Measurements from ENCODE around the gene PLAAT2. TPM values are rescaled to one million over a fixed set of nuclear protein-coding genes. Genes with fewer than 3 reads are reported as not detected.
"Not testable (repeated sequence)": the region's sequence is repeated elsewhere in the genome, so short reads cannot be mapped to it uniquely, and the experiment has no call there.

PLAAT2 gene
- total and polyA plus RNA-seq, 2 experiments from 2014 or later = 0.77 to 1.9 TPM

DNA sequence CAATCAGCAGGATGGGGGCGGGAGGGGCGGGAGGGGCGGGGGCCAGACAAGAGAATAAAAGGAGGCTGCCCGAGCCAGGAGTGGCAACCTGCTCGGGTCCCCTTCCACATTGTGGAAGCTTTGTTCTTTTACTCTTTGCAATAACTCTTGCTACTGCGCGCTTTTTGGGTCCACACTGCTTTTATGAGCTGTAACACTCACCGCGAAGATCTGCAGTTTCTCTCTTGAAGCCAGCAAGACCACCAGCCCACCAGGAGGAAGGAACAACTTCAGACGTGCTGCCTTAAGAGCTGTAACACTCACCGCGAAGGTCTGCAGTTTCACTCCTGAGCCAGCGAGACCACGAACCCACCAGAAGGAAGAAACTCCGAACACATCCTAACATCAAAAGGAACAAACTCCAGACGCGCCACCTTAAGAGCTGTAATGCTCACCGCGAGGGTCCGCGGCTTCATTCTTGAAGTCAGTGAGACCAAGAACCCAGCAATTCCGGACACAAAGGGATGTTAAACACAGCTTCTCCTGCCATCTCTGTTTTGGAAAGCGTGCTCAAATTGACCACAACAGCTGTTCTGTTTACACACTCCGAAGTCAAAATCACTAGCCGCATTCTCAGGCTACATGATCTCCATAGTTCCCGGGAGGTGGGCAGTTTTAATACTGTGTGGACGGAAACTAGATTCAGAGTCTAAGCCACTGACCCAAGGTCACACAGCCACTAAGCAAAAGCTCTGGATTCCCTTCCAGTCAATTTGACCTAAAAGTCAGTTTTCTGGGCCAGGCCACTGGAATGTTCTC lies 11.9 kb downstream of the PLAAT2 start:
- Histone ChIP-seq H3K27ac (no peak overlapping the region), H4K20me1 (ENCODE audit: insufficient read depth, poor library complexity, severe bottlenecking) (no peaks in the 10 kb centered on the region), H3K36me3 (replicated peaks; ENCODE audit: insufficient read depth, low read depth) (no peaks in the 10 kb centered on the region), H3K4me1 (ENCODE audit: insufficient read depth) (no peaks in the 10 kb centered on the region), H3K9me3 (ENCODE audit: low read depth) (no peaks in the 10 kb centered on the region), H3K9me2 (replicated peaks; ENCODE audit: insufficient read depth) (no peaks in the 10 kb centered on the region), H2AFZ (no peak overlapping the region), H3K79me2 (no peaks in the 10 kb centered on the region), H3K27me3 (no peaks in the 10 kb centered on the region), H3K4me3 (no peak overlapping the region), H3K4me2 (no peak overlapping the region)
- DNase-seq (ENCODE audit: low spot score) = no peak
- no peak for TF ChIP-seq EZH2phosphoT487 (IDR thresholded peaks at IDR 0.05; ENCODE audit: low read depth, severe bottlenecking, unreplicated experiment)
- WGBS (ENCODE audit: low lambda C conversion rate, missing lambda C conversion rate) = 86% methylated on average over 26 of the region's 27 CpGs

DNA sequence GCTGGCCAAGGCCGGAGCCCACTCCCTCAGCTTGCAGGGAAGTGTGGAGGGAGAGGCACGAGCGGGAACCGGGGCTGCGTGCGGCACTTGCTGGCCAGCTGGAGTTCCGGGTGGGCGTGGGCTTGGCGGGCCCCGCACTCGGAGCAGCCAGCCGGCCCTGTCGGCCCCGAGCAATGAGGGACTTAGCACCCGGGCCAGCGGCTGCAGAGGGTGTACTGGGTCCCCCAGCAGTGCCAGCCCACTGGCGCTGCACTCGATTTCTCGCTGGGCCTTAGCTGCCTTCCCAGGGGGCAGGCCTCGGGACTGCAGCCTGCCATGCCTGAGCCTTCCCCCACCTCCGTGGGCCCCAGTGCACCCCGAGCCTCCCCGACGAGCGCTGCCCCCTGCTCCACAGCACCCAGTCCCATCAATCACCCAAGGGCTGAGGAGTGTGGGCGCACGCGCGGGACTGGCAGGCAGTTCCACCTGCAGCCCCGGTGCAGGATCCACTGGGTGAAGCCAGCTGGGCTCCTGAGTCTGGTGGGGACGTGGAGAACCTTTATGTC lies 13.0 kb downstream of the PLAAT2 start:
- H3K4me2 ChIP-seq; H3K4me3 ChIP-seq; H3K36me3 ChIP-seq (replicated peaks; ENCODE audit: insufficient read depth, low read depth); H3K27ac ChIP-seq; DNase-seq (ENCODE audit: low spot score); H3K9me3 ChIP-seq (ENCODE audit: low read depth); H3K9me2 ChIP-seq (replicated peaks; ENCODE audit: insufficient read depth); H2AFZ ChIP-seq; H4K20me1 ChIP-seq (ENCODE audit: insufficient read depth, poor library complexity, severe bottlenecking); H3K79me2 ChIP-seq; H3K27me3 ChIP-seq; H3K4me1 ChIP-seq (ENCODE audit: insufficient read depth): not testable (repeated sequence)
- WGBS (ENCODE audit: low lambda C conversion rate, missing lambda C conversion rate) = 95% methylated on average over 16 of the region's 31 CpGs

DNA sequence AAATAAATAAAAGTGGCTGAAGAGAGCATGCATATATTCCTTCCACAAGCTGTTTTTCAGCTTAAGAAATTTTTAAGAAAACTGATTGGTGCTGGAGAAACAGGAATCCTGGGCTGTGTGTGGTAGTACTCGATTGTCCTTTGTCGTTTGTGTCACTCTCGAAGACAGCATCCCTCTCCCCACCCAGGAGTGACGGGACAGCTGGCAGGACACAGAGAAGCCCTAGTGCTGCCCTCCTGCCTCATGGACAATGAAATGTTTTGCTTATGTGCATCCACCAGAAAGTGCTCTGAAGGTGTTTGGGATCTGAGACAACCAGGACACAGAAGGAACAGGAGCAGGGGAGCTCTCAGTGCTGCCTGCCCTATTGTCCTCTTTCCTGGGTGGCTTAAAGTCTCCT lies 13.8 kb downstream of the PLAAT2 start:
- Histone ChIP-seq H3K4me1 (ENCODE audit: insufficient read depth) (no peaks in the 10 kb centered on the region), H4K20me1 (ENCODE audit: insufficient read depth, poor library complexity, severe bottlenecking) (no peaks in the 10 kb centered on the region), H3K36me3 (replicated peaks; ENCODE audit: insufficient read depth, low read depth) (no peaks in the 10 kb centered on the region), H3K79me2 (no peaks in the 10 kb centered on the region), H3K9me2 (replicated peaks; ENCODE audit: insufficient read depth) (no peaks in the 10 kb centered on the region), H3K27ac (no peak overlapping the region), H3K4me3 (no peak overlapping the region), H3K9me3 (ENCODE audit: low read depth) (no peaks in the 10 kb centered on the region), H3K4me2 (no peak overlapping the region), H3K27me3 (no peaks in the 10 kb centered on the region), H2AFZ (no peak overlapping the region)
- no peak for DNase-seq (ENCODE audit: low spot score)
- WGBS (ENCODE audit: low lambda C conversion rate, missing lambda C conversion rate) = 95% methylated on average over 4 of the region's 4 CpGs
- TF ChIP-seq EZH2phosphoT487 (IDR thresholded peaks at IDR 0.05; ENCODE audit: low read depth, severe bottlenecking, unreplicated experiment) = no peak

DNA sequence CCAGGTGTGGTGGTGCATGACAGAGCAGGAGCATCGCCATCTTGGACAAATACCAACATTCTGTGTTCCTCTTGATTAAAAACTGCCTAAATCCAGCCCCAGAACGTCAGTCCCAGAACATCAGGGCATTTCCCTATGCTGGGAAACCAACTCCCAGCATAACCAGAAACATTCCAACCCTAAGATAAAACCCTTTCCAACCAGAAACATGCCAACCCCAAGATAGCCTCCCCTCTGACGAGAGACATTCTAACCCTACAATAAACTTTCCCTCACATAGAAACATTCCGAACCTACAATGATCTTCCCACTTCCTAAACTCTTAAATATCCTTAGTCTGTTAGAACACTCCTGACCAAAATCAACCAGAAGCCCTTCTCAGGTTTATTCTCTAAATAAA lies 15.0 kb downstream of the PLAAT2 start:
- 76% methylated on average over 4 of the region's 4 CpGs for WGBS (ENCODE audit: low lambda C conversion rate, missing lambda C conversion rate)
- Histone ChIP-seq H3K27me3 (no peaks in the 10 kb centered on the region), H3K4me1 (ENCODE audit: insufficient read depth) (no peaks in the 10 kb centered on the region), H2AFZ (no peak overlapping the region), H4K20me1 (ENCODE audit: insufficient read depth, poor library complexity, severe bottlenecking) (no peaks in the 10 kb centered on the region), H3K4me2 (no peak overlapping the region), H3K79me2 (no peaks in the 10 kb centered on the region), H3K36me3 (replicated peaks; ENCODE audit: insufficient read depth, low read depth) (no peaks in the 10 kb centered on the region), H3K9me3 (ENCODE audit: low read depth) (no peaks in the 10 kb centered on the region), H3K9me2 (replicated peaks; ENCODE audit: insufficient read depth) (no peaks in the 10 kb centered on the region), H3K4me3 (no peak overlapping the region), H3K27ac (no peak overlapping the region)
- TF ChIP-seq EZH2 (IDR thresholded peaks at IDR 0.05; ENCODE audit: borderline replicate concordance) = no peak
- TF ChIP-seq EZH2phosphoT487 (IDR thresholded peaks at IDR 0.05; ENCODE audit: low read depth, severe bottlenecking, unreplicated experiment) = no peak
- TF ChIP-seq, protein P1, sequence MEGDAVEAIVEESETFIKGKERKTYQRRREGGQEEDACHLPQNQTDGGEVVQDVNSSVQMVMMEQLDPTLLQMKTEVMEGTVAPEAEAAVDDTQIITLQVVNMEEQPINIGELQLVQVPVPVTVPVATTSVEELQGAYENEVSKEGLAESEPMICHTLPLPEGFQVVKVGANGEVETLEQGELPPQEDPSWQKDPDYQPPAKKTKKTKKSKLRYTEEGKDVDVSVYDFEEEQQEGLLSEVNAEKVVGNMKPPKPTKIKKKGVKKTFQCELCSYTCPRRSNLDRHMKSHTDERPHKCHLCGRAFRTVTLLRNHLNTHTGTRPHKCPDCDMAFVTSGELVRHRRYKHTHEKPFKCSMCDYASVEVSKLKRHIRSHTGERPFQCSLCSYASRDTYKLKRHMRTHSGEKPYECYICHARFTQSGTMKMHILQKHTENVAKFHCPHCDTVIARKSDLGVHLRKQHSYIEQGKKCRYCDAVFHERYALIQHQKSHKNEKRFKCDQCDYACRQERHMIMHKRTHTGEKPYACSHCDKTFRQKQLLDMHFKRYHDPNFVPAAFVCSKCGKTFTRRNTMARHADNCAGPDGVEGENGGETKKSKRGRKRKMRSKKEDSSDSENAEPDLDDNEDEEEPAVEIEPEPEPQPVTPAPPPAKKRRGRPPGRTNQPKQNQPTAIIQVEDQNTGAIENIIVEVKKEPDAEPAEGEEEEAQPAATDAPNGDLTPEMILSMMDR (IDR thresholded peaks at IDR 0.05; ENCODE audit: poor library complexity) = no peak
- DNase-seq (ENCODE audit: low spot score) = no peak

DNA sequence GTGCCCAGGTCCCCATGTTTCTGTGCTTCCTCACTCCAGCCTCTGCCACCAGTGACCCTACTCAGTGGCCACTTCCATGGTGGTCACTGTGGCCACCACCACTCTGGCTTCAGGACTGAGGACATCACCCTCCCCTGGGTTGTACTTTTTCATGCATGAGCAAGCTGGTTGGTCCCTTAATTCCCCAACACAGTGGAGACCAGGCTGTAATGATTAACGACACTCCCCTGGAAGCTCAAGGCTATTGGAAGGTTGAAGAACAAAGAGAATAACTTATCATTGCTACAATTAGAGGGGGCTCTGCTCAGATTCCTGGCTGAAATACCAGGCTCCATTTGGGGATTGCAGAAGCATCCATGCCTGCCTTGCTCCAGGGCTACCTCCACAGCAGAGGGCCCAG lies 16.1 kb downstream of the PLAAT2 start:
- no peaks in the 10 kb centered on the region for H4K20me1 ChIP-seq (ENCODE audit: insufficient read depth, poor library complexity, severe bottlenecking)
- H3K27me3 ChIP-seq = no peaks in the 10 kb centered on the region
- no peak for DNase-seq (ENCODE audit: low spot score)
- no peaks in the 10 kb centered on the region for H3K36me3 ChIP-seq (replicated peaks; ENCODE audit: insufficient read depth, low read depth)
- no peaks in the 10 kb centered on the region for H3K79me2 ChIP-seq
- H3K4me3 ChIP-seq = no peak overlapping the region
- H3K4me1 ChIP-seq (ENCODE audit: insufficient read depth) = no peaks in the 10 kb centered on the region
- no peaks in the 10 kb centered on the region for H3K9me3 ChIP-seq (ENCODE audit: low read depth)
- no peak overlapping the region for H3K4me2 ChIP-seq
- WGBS (ENCODE audit: low lambda C conversion rate, missing lambda C conversion rate) = 55% methylated on average over 1 of the region's 1 CpG
- no peak overlapping the region for H3K27ac ChIP-seq
- H2AFZ ChIP-seq = no peak overlapping the region
- no peaks in the 10 kb centered on the region for H3K9me2 ChIP-seq (replicated peaks; ENCODE audit: insufficient read depth)
- TF ChIP-seq EZH2 (IDR thresholded peaks at IDR 0.05; ENCODE audit: borderline replicate concordance) (no peak), EZH2phosphoT487 (IDR thresholded peaks at IDR 0.05; ENCODE audit: low read depth, severe bottlenecking, unreplicated experiment) (no peak)
- TF ChIP-seq, protein P1 (IDR thresholded peaks at IDR 0.05; ENCODE audit: poor library complexity) = no peak

Measured in hepatocyte (in vitro differentiated cells).